ENCODE data around the gene SCN2B. TPM values are rescaled to one million over a fixed set of nuclear protein-coding genes. Genes with fewer than 3 reads are reported as not detected.

The SCN2B gene
- total RNA-seq, 1 experiment from 2014 or later: 0.20 TPM

- no peak for TF ChIP-seq E2F5 (CRISPR knock-in tag; IDR thresholded peaks at IDR 0.05)
- TF ChIP-seq ETV6 (CRISPR knock-in tag; IDR thresholded peaks at IDR 0.05): no peak
- TF ChIP-seq ATF1 (CRISPR knock-in tag; IDR thresholded peaks at IDR 0.05): no peak
- no peak for TF ChIP-seq SOX15 (CRISPR knock-in tag; IDR thresholded peaks at IDR 0.05)
- TF ChIP-seq, protein P1, sequence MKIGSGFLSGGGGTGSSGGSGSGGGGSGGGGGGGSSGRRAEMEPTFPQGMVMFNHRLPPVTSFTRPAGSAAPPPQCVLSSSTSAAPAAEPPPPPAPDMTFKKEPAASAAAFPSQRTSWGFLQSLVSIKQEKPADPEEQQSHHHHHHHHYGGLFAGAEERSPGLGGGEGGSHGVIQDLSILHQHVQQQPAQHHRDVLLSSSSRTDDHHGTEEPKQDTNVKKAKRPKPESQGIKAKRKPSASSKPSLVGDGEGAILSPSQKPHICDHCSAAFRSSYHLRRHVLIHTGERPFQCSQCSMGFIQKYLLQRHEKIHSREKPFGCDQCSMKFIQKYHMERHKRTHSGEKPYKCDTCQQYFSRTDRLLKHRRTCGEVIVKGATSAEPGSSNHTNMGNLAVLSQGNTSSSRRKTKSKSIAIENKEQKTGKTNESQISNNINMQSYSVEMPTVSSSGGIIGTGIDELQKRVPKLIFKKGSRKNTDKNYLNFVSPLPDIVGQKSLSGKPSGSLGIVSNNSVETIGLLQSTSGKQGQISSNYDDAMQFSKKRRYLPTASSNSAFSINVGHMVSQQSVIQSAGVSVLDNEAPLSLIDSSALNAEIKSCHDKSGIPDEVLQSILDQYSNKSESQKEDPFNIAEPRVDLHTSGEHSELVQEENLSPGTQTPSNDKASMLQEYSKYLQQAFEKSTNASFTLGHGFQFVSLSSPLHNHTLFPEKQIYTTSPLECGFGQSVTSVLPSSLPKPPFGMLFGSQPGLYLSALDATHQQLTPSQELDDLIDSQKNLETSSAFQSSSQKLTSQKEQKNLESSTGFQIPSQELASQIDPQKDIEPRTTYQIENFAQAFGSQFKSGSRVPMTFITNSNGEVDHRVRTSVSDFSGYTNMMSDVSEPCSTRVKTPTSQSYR (CRISPR knock-in tag; IDR thresholded peaks at IDR 0.05): no peak
- TF ChIP-seq SP1 (CRISPR knock-in tag; conservative IDR thresholded peaks at IDR 0.05): no peak
- Mint-ChIP-seq H3K27me3 (ENCODE audit: low read depth) (no peaks in the 10 kb centered on the region; the same call in 1 of the 2 replicates), H3K4me3 (no peak overlapping the region), H3K4me1 (peaks cover 35% of the 10 kb centered on the region), H3K36me3 (no peaks in the 10 kb centered on the region), H3K27ac (no peak overlapping the region), H3K9me3 (no peaks in the 10 kb centered on the region)
- POLR2A ChIA-PET: interaction anchor here (0.6 to 0.7 kb wide), 2 partner anchors 17 to 30 kb away, joined by 3 to 6 read pairs; no protein-coding TSS in a partner anchor
- ATAC-seq (no peak), DNase-seq (ENCODE audit: low spot score) (no peak)
- CTCF ChIA-PET: interaction anchor here (0.6 to 2.5 kb wide), 56 partner anchors 9 to 503 kb away, joined by 3 to 44 read pairs (median 5); partner anchors contain the start of genes JAML, MPZL2, MPZL3 and SCN4B
Observed at GRCh38 chr11:118199135-118199534, 22.7 kb upstream of the SCN2B start.

- CTCF ChIA-PET: interaction anchor here (0.5 to 2.5 kb wide), 66 partner anchors 10 to 642 kb away, joined by 3 to 44 read pairs (median 4); partner anchors contain the start of genes JAML, MPZL2, MPZL3 and SCN4B
- no peaks in the 10 kb centered on the region for H3K9me3 Mint-ChIP-seq
- no peak overlapping the region for H3K27ac Mint-ChIP-seq
- H3K27me3 Mint-ChIP-seq (ENCODE audit: low read depth): no peaks in the 10 kb centered on the region; the same call in 1 of the 2 replicates
- H3K36me3 Mint-ChIP-seq: no peaks in the 10 kb centered on the region
- H3K4me3 Mint-ChIP-seq: no peak overlapping the region
- peaks cover 38% of the 10 kb centered on the region for H3K4me1 Mint-ChIP-seq
- POLR2A ChIA-PET: interaction anchor here (0.6 to 0.7 kb wide), 3 partner anchors 16 to 89 kb away, joined by 3 to 6 read pairs (median 4); no protein-coding TSS in a partner anchor
- TF ChIP-seq GRHL2 (CRISPR knock-in tag; IDR thresholded peaks at IDR 0.05; ENCODE audit: insufficient replicate concordance, severe bottlenecking) (no peak), CTCF (IDR thresholded peaks at IDR 0.05) (0 out of 2 replicates have a peak, but pooled peaks have one; percentile 45), TEAD1 (CRISPR knock-in tag; IDR thresholded peaks at IDR 0.05) (no peak), STAT6 (CRISPR knock-in tag; conservative IDR thresholded peaks at IDR 0.05; ENCODE audit: low read depth) (no peak)
- TF ChIP-seq, protein P2, sequence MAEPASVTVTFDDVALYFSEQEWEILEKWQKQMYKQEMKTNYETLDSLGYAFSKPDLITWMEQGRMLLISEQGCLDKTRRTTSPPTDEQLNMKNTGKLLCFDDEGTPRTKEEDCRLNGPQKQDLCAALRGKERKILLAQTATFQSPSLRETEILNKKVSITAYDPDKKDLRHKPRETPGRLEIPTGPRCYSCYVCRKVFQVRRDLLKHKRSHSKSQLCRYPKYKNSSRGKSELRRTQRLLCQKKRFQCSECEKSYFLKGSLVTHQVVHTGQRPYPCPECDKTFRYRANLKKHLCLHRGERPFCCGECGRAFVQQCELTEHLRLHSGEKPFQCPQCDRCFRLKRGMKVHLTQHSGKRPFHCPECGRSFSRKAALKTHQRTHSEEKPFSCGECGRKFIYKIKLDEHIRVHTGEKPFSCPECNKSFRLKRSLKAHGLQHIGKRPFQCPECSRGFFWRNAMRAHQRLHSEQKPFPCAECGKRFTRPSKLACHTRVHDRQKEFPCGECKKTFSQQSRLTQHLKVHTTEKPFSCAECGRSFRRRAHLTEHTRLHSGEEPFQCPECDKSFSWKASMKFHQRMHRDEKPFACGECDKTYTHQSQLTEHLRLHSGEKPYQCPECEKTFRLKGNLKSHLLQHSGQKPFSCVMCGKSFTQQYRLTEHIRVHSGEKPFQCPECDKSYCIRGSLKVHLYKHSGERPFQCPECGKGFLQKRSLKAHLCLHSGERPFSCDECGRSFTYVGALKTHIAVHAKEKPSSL (CRISPR knock-in tag; conservative IDR thresholded peaks at IDR 0.05): no peak
- peak; percentile 82 for DNase-seq (ENCODE audit: low spot score)
- peak; percentile 84 for ATAC-seq
Observed at GRCh38 chr11:118198370-118198769, 21.9 kb upstream of the SCN2B start.

Measured in WTC11 (cell line).